HepG2 (cell line): ENCODE results near the gene AADAT. TPM values are rescaled to one million over a fixed set of nuclear protein-coding genes. Genes with fewer than 3 reads are reported as not detected.

Source experiments
- ARNT2 ChIP-seq: sonication (generic); formaldehyde crosslinking; IDR thresholded peaks from 2 replicates; pipeline ENCODE4 v1.8.0; 2022; ENCODE audit warnings: mild to moderate bottlenecking, low read depth, missing genetic modification reagents, moderate library complexity
- FIP1L1 ChIP-seq: fragments of 200-400 bp; formaldehyde crosslinking; IDR thresholded peaks from 2 replicates; pipeline ENCODE4 v1.6.1; 2018; ENCODE audit warnings: low read depth, mild to moderate bottlenecking, low read length, moderate library complexity, borderline replicate concordance; ENCODE audit not compliant: insufficient read depth
- IRF2 ChIP-seq: IDR thresholded peaks from 2 replicates; pipeline ENCODE4 v1.6.1; 2018; ENCODE audit warnings: missing genetic modification reagents, missing compliant biosample characterization
- MXD4 ChIP-seq: IDR thresholded peaks from 2 replicates; pipeline ENCODE4 v1.6.1; 2016; ENCODE audit warnings: mild to moderate bottlenecking, missing biosample characterization, missing genetic modification reagents
- NR2C2 ChIP-seq: sonication (generic); formaldehyde crosslinking; IDR thresholded peaks from 2 replicates; pipeline ENCODE4 v1.4.0; 2020; ENCODE audit warnings: missing genetic modification reagents, mild to moderate bottlenecking, moderate library complexity, borderline replicate concordance
- NR2F6 ChIP-seq, 2 experiments: IDR thresholded peaks; 2 replicates each; pipeline ENCODE4 v1.6.1; 2016; ENCODE audit warnings: antibody characterized with exemption in 1 of 2, mild to moderate bottlenecking in 1 of 2
- PHF21A ChIP-seq: sonication (generic); formaldehyde crosslinking; IDR thresholded peaks from 2 replicates; pipeline ENCODE4 v1.5.0; 2020; ENCODE audit warnings: mild to moderate bottlenecking, missing genetic modification reagents
- SNRNP70 ChIP-seq: fragments of 200-400 bp; formaldehyde crosslinking; IDR thresholded peaks from 2 replicates; pipeline ENCODE4 v1.6.1; 2017; ENCODE audit warnings: mild to moderate bottlenecking, low read depth, low read length, moderate library complexity
- U2AF2 ChIP-seq: fragments of 200-400 bp; formaldehyde crosslinking; IDR thresholded peaks from 2 replicates; pipeline ENCODE4 v1.6.1; 2017; ENCODE audit warnings: low read depth, mild to moderate bottlenecking, low read length
- ZMYM4 ChIP-seq: sonication (generic); formaldehyde crosslinking; IDR thresholded peaks from 2 replicates; pipeline ENCODE4 v1.8.1; 2023; ENCODE audit warnings: mild to moderate bottlenecking, missing genetic modification reagents
- ZNF207 ChIP-seq: fragments of 450-650 bp; IDR thresholded peaks from 2 replicates; pipeline ENCODE4 v1.6.1; 2016; ENCODE audit warnings: antibody characterized with exemption, borderline replicate concordance
- ZNF460 ChIP-seq: sonication (generic); formaldehyde crosslinking; IDR thresholded peaks from 2 replicates; pipeline ENCODE4 v1.5.1; 2020; ENCODE audit warnings: missing genetic modification reagents, mild to moderate bottlenecking, borderline replicate concordance
- ZNF550 ChIP-seq: sonication (generic); formaldehyde crosslinking; IDR thresholded peaks from 2 replicates; pipeline ENCODE4 v1.4.0; 2020; ENCODE audit warnings: mild to moderate bottlenecking, missing genetic modification reagents, borderline replicate concordance
- ZNF839 ChIP-seq: sonication (generic); formaldehyde crosslinking; IDR thresholded peaks from 2 replicates; pipeline ENCODE4 v1.4.0; 2020; ENCODE audit warnings: missing genetic modification reagents, mild to moderate bottlenecking, borderline replicate concordance
- polyA plus RNA-seq, 8 experiments: library from polyadenylated mRNA; depleted of rRNA in 3 of 8; stranded (reverse) in 7 of 8; unstranded in 1 of 8; fragments of >200 nt; fragmentation: Illumina TruSeq in 4 of 8; extraction: Trizol in 4 of 8; gene quantifications; 2 replicates each; pipeline versions ENCODE4 v1.2.1 to v1.2.3, GENCODE V29; 2011 to 2016; ENCODE audit warnings: low read depth in 4 of 8, missing spikeins in 1 of 8, mixed read lengths in 1 of 8; ENCODE audit not compliant: insufficient read depth in 1 of 8
- total RNA-seq, 5 experiments: library from RNA; depleted of rRNA; stranded (reverse); fragments of >200 nt; fragmentation: Illumina TruSeq; extraction: Trizol; gene quantifications; 2 replicates each; pipeline ENCODE4 v1.2.3, GENCODE V29; 2016; ENCODE audit warnings: low read depth in 1 of 5
- TF ChIP-seq, protein P1 (sequence below), 2 experiments: sonication (generic) in 1 of 2; formaldehyde crosslinking in 1 of 2; IDR thresholded peaks; 2 replicates each; pipeline versions ENCODE4 v1.5.1 to v1.6.1; 2011 to 2020; ENCODE audit warnings: borderline replicate concordance in 1 of 2, low read depth in 1 of 2, low read length in 1 of 2, mild to moderate bottlenecking in 1 of 2, missing genetic modification reagents in 1 of 2, moderate library complexity in 1 of 2
- TF ChIP-seq, protein P2 (sequence below): sonication (generic); formaldehyde crosslinking; IDR thresholded peaks from 2 replicates; pipeline ENCODE4 v1.5.0; 2020; ENCODE audit warnings: missing genetic modification reagents
- TF ChIP-seq, protein P3 (sequence below): sonication (generic); formaldehyde crosslinking; IDR thresholded peaks from 2 replicates; pipeline ENCODE4 v1.4.0; 2020; ENCODE audit warnings: missing genetic modification reagents; ENCODE audit errors: not compliant biosample characterization
- TF ChIP-seq, protein P4 (sequence below): sonication (generic); formaldehyde crosslinking; IDR thresholded peaks from 2 replicates; pipeline ENCODE4 v1.4.0; 2020; ENCODE audit warnings: missing genetic modification reagents
- TF ChIP-seq, protein P5 (sequence below): sonication (generic); formaldehyde crosslinking; IDR thresholded peaks from 2 replicates; pipeline ENCODE4 v1.4.0; 2020; ENCODE audit warnings: mild to moderate bottlenecking, missing genetic modification reagents

AADAT gene
- total and polyA plus RNA-seq, 2 of the 13 experiments (the other 11 are each of a cell fraction or from before 2014, with no cell fraction given) = 6.1 to 9.1 TPM

DNA sequence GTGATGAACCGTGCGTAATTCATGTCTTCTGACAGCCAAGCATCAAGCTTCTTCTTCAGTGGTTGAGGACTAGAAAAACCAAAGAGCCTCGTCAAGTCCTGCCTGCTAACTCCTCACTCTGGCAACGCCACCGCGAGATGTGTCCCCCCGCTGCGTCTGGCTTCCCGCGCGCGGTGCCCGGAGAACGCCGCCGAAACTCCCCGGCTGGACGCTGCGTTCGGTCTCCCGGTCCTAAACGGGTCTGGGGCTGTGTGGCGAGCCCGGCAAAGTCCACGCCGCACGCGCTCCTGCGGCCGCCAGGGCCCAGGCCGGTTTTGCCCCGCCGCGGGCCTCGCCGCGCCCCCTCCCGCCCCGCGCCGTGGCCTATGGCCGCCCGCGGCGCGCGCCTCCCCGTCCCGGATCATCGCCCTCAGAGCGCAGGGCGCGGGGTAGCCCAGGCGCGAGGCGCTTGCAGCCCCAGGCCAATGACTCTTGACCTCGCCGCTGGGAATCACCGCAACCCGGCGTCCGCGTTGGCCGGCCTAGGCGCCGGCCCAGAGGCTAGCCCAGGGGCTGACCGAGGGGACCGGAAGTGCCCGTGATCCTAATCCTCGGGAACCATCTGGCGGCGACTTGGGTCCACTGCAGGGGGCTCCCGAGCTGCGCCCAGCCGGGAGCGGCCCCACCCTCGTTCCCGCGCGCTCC, at the start of gene AADAT (continued):
- TF ChIP-seq NR2C2 (CRISPR knock-in tag) (peak; percentile 83), ZNF207 (no peak), IRF2 (CRISPR knock-in tag) (no peak), ZNF460 (CRISPR knock-in tag) (no peak; the same call in 1 of the 2 replicates), PHF21A (CRISPR knock-in tag) (peak; percentile 97), U2AF2 (no peak), FIP1L1 (no peak), SNRNP70 (no peak), ARNT2 (CRISPR knock-in tag) (0 out of 2 replicates have a peak, but pooled peaks have one; percentile 59), ZNF550 (no peak), NR2F6 (IDR thresholded peaks at IDR 0.05) (no peak), NR2F6 (CRISPR knock-in tag; IDR thresholded peaks at IDR 0.05) (peak; percentile 65; the same call in 1 of the 2 replicates), ZNF839 (no peak), ZMYM4 (CRISPR knock-in tag) (peak; percentile 86), MXD4 (CRISPR knock-in tag) (0 out of 2 replicates have a peak, but pooled peaks have one; percentile 35)
- TF ChIP-seq, protein P1, sequence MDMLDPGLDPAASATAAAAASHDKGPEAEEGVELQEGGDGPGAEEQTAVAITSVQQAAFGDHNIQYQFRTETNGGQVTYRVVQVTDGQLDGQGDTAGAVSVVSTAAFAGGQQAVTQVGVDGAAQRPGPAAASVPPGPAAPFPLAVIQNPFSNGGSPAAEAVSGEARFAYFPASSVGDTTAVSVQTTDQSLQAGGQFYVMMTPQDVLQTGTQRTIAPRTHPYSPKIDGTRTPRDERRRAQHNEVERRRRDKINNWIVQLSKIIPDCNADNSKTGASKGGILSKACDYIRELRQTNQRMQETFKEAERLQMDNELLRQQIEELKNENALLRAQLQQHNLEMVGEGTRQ (IDR thresholded peaks at IDR 0.05; ENCODE audit: low read depth, low read length) = no peak
- TF ChIP-seq, protein P1 (CRISPR knock-in tag; IDR thresholded peaks at IDR 0.05; ENCODE audit: borderline replicate concordance) = no peak
- TF ChIP-seq, protein P2, sequence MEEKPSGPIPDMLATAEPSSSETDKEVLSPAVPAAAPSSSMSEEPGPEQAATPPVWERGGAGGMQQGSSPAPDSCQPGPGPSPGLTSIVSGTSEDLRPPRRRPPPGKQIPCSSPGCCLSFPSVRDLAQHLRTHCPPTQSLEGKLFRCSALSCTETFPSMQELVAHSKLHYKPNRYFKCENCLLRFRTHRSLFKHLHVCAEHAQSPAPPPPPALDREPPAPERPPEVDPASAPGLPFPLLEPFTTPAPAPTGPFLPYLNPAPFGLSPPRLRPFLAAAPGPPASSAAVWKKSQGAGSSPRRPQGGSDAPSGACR (CRISPR knock-in tag) = no peak
- TF ChIP-seq, protein P3, sequence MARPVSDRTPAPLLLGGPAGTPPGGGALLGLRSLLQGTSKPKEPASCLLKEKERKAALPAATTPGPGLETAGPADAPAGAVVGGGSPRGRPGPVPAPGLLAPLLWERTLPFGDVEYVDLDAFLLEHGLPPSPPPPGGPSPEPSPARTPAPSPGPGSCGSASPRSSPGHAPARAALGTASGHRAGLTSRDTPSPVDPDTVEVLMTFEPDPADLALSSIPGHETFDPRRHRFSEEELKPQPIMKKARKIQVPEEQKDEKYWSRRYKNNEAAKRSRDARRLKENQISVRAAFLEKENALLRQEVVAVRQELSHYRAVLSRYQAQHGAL = no peak
- TF ChIP-seq, protein P4, sequence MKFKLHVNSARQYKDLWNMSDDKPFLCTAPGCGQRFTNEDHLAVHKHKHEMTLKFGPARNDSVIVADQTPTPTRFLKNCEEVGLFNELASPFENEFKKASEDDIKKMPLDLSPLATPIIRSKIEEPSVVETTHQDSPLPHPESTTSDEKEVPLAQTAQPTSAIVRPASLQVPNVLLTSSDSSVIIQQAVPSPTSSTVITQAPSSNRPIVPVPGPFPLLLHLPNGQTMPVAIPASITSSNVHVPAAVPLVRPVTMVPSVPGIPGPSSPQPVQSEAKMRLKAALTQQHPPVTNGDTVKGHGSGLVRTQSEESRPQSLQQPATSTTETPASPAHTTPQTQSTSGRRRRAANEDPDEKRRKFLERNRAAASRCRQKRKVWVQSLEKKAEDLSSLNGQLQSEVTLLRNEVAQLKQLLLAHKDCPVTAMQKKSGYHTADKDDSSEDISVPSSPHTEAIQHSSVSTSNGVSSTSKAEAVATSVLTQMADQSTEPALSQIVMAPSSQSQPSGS (CRISPR knock-in tag) = no peak
- TF ChIP-seq, protein P5, sequence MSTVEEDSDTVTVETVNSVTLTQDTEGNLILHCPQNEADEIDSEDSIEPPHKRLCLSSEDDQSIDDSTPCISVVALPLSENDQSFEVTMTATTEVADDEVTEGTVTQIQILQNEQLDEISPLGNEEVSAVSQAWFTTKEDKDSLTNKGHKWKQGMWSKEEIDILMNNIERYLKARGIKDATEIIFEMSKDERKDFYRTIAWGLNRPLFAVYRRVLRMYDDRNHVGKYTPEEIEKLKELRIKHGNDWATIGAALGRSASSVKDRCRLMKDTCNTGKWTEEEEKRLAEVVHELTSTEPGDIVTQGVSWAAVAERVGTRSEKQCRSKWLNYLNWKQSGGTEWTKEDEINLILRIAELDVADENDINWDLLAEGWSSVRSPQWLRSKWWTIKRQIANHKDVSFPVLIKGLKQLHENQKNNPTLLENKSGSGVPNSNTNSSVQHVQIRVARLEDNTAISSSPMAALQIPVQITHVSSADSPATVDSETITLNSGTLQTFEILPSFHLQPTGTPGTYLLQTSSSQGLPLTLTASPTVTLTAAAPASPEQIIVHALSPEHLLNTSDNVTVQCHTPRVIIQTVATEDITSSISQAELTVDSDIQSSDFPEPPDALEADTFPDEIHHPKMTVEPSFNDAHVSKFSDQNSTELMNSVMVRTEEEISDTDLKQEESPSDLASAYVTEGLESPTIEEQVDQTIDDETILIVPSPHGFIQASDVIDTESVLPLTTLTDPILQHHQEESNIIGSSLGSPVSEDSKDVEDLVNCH (CRISPR knock-in tag) = 0 out of 2 replicates have a peak, but pooled peaks have one; percentile 18
